Kidney epithelial cell (primary cell): ENCODE results near the gene PI4K2A. TPM values are rescaled to one million over a fixed set of nuclear protein-coding genes. Genes with fewer than 3 reads are reported as not detected.

Source experiments
- DNase-seq: peaks from one replicate; pipeline ENCODE4 v3.0.0-alpha.2; 2010; ENCODE audit warnings: low read depth
- H3K27me3 ChIP-seq: 2 replicates; pipeline ENCODE4 v1.6.0; 2011; ENCODE audit warnings: low read length; ENCODE audit not compliant: control insufficient read depth, insufficient read depth
- H3K36me3 ChIP-seq: 2 replicates; pipeline ENCODE4 v1.5.1; 2011; ENCODE audit warnings: low read length; ENCODE audit not compliant: control insufficient read depth, insufficient read depth
- H3K4me3 ChIP-seq: 2 replicates; pipeline ENCODE4 v1.5.1; 2011; ENCODE audit warnings: low read depth, mild to moderate bottlenecking, control low read depth, low read length
- total RNA-seq: library from RNA; depleted of rRNA; stranded (reverse); fragments of >200 nt; gene quantifications from 2 replicates; pipeline ENCODE4 v1.2.3, GENCODE V29; 2015
- TF ChIP-seq, protein P1 (sequence below): IDR thresholded peaks from 2 replicates; pipeline ENCODE4 v1.5.1; 2011; ENCODE audit warnings: mild to moderate bottlenecking, moderate library complexity, low read length, control low read depth, inconsistent platforms; ENCODE audit not compliant: insufficient read depth, poor library complexity, severe bottlenecking

Gene PI4K2A
- total RNA-seq, 1 donor from 2014 or later = 37.6 TPM

DNA sequence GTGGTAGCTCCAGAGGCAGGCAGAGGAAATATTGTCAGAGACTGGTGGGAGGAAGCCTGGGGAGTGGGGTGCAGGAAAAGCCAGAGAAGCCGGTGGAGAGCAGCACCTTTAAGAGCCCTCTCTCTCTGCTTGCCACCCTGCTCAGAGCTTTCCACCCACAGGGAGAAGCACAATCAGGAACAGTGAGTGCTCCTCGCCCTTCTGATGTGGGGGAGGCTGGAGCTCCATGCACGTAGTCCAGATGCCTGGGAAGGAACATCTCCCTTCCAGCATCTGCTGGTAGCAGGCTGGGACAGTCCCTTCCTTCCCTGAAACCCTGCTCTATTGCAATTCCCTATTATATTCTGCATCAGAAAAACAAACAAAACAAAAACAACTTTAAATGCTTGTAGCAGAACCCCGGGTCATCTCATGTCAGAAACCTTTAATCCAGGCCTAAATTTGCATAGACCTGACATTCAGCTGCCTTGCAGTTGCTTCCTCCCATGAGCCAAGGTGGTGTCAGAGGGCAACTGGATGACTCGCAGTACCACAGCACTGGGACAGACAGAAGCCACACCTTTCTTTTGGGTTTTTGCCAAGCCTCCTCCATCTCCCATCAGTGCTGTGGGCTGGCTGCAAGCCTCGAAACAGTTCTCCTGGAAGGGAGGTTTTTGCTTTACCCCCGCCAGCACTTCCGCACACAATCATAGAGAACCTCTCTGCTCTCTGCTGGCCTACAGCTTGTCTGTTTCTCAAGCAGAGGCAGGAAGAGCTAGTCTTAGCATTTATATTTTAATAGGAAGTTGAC lies 33.5 kb downstream of the PI4K2A start:
- no peak for DNase-seq
- no peaks in the 10 kb centered on the region for H3K27me3 ChIP-seq
- no peak overlapping the region for H3K4me3 ChIP-seq
- H3K36me3 ChIP-seq = peaks cover 3% of the 10 kb centered on the region
- TF ChIP-seq, protein P1, sequence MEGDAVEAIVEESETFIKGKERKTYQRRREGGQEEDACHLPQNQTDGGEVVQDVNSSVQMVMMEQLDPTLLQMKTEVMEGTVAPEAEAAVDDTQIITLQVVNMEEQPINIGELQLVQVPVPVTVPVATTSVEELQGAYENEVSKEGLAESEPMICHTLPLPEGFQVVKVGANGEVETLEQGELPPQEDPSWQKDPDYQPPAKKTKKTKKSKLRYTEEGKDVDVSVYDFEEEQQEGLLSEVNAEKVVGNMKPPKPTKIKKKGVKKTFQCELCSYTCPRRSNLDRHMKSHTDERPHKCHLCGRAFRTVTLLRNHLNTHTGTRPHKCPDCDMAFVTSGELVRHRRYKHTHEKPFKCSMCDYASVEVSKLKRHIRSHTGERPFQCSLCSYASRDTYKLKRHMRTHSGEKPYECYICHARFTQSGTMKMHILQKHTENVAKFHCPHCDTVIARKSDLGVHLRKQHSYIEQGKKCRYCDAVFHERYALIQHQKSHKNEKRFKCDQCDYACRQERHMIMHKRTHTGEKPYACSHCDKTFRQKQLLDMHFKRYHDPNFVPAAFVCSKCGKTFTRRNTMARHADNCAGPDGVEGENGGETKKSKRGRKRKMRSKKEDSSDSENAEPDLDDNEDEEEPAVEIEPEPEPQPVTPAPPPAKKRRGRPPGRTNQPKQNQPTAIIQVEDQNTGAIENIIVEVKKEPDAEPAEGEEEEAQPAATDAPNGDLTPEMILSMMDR = no peak

- H3K4me3 ChIP-seq = no peak overlapping the region
- TF ChIP-seq, protein P1 = no peak
- peaks cover 3% of the 10 kb centered on the region for H3K36me3 ChIP-seq
- no peak for DNase-seq
- no peaks in the 10 kb centered on the region for H3K27me3 ChIP-seq
These were observed 34.8 kb downstream of the PI4K2A start for GRCh38 chr10:97675222-97675621.

GRCh38 chr10:97676770-97677581 lies 36.5 kb downstream of the PI4K2A start:
- TF ChIP-seq, protein P1 = peak; percentile 90
- H3K36me3 ChIP-seq = peaks cover 3% of the 10 kb centered on the region
- no peak overlapping the region for H3K4me3 ChIP-seq
- no peak for DNase-seq
- no peaks in the 10 kb centered on the region for H3K27me3 ChIP-seq

GRCh38 chr10:97679594-97679993 lies 39.1 kb downstream of the PI4K2A start:
- H3K36me3 ChIP-seq = peaks cover 3% of the 10 kb centered on the region
- TF ChIP-seq, protein P1 = no peak
- H3K27me3 ChIP-seq = no peaks in the 10 kb centered on the region
- no peak for DNase-seq
- no peak overlapping the region for H3K4me3 ChIP-seq

- no peak for DNase-seq
- peaks cover 1% of the 10 kb centered on the region for H3K36me3 ChIP-seq
- H3K4me3 ChIP-seq = no peak overlapping the region
- H3K27me3 ChIP-seq = no peaks in the 10 kb centered on the region
- TF ChIP-seq, protein P1 = no peak
These were observed 41.6 kb downstream of the PI4K2A start for GRCh38 chr10:97682042-97682441.
